Measurements from ENCODE around the gene PRDX5.

Gene PRDX5

DNA sequence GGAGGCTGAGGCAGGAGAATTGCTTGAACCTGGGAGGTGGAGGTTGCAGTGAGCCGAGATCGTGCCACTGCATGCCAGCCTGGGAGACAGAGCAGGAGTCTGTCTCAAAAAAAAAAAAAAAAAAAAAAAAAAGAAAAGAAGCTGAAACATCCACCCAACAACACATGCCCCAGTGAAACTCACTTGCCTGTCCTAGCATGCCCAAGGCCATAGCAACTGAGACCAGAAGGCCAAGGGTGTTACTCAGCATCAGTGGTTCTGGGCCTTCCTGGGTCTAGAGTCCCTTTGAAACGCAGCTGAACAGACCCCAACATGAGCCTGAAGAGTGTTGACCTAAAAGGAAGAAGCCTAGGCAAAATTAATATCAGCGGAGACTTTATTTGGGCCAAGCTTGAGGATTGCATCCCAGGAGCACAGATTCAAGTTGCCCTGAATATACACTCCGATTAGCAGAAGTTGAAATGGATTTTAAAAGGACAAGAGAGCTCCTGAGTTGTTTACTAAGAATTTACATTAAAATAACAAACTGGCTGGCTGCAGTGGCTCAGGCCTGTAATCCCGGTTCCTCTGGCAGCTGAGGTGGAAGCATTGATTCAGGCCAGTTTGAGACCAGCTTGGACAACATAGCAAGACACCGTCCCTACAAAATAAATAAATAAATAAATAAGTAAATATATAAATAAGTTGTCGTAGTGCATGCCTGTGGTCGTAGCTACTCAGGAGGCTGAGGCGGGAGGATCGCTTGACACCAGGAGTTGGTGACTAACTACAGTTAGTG lies 7.0 kb downstream of the PRDX5 start:
- DNase-seq (ENCODE audit: low read depth in 2 of 2) = no peak

DNA sequence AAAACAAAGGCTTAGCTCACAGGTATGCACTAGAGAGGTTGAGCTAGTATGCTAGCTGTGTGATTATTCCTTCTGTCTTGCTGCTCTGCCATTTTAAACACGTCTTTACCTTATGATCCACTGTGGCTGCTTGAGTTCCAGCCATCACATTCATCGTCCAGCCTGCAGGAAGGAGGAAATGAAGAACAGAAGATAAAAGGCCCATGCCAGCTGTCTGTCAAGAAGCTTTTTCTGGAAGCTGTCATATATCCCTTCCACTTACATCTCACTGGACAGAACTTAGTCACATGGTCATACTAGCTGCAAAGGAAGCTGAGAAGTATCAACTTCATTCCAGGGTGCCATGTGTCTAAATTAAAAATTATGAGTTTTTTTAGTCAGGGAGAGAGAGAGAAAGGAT lies 9.5 kb downstream of the PRDX5 start:
- DNase-seq (ENCODE audit: low read depth in 2 of 2) = no peak

DNA sequence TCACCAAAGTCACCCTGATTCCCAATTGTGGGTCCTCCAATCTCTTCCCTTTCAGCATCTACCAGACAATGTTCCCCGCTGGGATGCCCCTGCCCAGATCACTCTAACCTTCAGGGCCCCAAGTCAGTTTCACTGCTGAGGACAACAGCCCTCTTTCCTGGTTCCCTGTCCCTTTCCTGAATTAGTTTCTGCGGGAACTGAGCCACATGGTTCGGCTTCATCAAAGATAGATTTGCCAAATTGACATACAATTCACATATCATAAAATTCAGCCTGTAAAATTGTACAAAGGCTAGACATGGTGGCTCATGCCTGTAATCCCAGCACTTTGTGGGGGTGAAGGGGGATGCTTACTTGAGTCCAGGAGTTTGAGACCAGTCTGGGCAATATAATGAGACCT lies 10.1 kb downstream of the PRDX5 start:
- DNase-seq (ENCODE audit: low read depth in 2 of 2) = no peak

DNA sequence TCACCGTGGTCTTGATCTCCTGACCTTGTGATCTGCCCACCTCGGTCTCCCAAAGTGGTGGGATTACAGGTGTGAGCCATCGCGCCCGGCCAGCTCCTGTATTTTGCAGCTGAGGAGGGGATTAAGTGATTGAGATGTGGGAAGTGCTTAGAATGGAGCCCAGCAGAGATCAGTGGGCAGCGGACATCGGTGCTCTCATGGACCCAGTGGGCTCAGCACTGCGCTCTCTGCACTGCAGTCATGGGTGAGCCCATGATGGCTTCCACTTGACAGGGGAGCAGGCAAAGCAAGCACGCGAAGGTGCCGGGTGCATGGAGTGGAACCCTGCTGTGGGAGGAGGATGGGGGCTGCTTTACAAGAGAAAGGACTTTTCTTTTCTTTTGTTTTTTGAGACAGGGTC lies 13.0 kb downstream of the PRDX5 start:
- DNase-seq (ENCODE audit: low read depth in 2 of 2) = no peak

DNA sequence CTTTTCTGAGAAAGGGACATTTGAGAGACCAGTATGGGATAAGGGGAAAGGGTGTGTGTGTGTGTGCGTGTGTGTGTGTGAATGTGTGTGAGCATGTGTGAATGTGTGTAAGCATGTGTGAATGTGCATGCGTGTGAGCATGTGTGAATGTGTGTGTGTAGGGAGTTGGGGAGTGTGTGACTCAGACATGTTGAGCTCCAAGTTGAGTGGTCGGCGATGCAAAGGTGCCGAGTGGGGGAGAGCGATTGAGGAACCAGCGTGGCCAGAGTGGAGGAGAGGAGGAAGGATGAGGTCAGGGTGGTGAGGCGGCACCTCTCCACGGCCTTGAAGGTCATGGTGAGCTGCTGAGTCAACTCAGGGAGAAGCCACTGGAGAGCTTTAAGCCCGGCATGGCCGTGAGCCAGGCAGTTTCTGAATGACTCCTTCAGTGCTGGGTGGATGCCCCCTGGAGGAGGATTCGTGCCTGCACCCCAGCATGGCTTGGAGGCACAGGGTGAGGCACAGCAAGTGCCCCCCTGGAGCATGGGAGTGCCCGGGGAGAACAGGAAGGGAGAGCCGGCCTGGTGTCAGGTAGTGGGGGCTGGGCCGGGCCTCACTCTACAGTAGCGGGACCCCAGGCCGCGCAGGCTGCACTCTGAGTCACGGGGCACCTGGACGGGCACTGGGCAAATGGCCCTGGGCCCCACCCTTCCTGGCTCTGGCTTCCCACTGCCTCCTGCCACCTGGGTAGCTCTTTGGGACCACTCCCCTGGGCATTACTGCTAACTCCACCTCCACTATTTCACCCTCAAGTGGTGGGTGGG lies 13.8 kb downstream of the PRDX5 start:
- peak in 1 of 2 donors; percentile 40 for DNase-seq (ENCODE audit: low read depth in 2 of 2)

DNA sequence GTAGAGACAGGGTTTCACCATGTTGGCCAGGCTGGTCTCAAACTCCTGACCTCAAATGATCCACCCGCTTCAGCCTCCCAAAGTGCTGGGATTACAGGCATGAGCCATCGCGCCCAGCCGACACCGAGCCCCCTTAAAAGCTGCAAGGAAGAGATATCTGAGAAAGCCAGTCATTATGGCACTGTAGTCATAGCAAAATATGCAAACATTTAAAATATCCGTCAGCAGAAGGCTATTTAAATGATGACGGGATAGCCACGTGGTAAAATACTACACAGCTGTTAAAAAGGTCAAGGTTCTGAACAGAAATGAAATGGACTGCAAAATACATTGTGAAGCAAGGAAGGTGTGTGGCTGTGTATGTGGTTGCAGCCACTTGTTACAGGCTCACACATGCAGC lies 15.6 kb downstream of the PRDX5 start:
- no peak for DNase-seq (ENCODE audit: low read depth in 2 of 2)

DNA sequence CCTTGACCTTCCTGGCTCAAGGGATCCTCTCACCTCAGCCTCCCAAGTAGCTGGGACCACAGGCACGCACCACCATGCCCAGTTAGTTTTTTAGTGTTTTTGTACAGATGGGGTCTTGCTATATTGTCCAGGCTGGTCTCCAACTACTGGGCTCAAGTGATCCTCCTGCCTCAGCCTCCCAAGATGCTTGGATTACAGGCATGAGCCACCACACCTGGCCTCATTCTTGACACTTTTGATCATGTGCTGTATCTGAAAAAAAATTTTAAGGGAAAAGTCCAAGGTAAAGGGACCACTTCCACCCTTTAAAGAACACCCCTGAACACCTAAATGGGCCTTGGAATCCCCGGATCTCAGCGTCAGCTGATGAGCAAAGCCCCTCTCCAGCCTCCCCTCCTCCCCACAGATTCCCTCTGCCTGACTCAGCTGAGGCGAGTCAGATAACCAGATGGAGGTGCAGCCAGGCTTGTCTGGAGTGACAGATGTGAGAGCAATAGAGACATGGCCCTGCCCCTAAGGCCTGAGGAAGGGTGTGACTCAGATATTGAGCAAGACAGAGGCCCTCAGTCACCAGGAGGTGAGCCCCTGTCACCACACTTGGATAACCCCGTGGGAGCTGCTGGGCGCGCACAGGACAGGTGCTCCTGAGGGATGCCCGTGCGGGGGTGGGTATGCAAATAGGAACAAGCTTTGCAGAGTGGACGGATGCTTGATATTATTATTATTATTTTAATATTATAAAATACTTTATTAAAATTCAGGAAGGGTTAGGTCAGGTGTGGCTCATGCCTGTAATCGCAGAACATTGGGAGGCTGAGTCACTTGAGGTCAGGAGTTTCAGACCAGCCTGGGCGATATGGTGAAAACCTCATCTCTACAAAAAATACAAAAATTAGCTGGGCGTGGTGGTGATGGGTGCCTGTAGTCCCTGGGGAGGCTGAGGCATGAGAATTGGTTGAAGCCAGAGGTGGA lies 17.1 kb downstream of the PRDX5 start:
- no peak for DNase-seq (ENCODE audit: low read depth in 2 of 2)

DNA sequence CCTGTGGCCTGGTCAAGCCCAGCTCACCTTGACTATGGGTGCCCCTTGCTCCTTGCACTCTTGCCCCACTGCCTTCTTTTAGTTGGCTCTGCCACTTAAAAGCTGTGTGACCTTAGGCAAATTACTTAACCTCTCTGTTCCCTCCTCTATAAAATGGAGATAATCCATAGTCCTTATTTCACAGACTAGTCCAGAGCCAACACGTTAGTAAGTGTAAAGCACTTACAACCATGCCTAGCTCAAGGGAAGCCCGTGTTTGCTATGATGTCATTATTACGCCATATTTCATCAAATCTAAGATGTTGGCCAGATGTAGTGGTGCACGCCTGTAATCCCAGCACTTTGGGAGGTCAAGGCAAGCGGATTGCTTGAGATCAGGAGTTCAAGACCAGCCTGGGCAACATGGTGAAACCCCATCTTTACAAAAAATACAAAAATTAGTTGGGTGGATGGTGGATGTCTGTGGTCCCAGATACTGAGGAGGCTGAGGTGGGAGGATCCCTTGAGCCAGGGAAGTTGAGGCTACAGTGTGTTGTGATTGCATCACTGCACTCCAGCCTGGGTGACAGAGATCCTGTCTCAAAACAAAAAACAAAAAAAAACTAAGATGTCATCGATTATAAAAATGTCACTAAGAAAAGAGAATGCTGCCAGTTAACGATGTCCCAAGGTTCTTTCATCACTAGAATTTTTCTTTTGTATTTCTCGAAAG lies 19.8 kb downstream of the PRDX5 start:
- DNase-seq (ENCODE audit: low read depth in 2 of 2) = no peak

DNA sequence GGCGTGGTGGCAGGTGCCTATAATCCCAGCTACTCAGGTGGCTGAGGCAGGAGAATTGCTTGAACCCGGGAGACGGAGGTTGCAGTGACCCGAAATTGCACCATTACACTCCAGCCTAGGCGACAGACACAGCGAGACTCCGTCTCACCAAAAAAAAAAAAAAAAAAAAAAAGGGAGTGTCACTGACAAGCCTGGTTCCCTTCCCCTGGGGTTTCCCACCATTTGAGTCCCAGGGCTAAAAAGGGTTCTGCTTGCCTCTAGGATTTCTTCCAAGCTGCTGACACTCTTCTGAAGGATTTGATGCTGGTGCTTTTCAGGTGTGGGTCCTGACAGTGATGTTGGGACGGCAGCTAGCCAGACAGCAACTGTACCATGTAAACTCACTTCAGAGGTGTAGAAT lies 20.8 kb downstream of the PRDX5 start:
- DNase-seq (ENCODE audit: low read depth in 2 of 2) = no peak

DNA sequence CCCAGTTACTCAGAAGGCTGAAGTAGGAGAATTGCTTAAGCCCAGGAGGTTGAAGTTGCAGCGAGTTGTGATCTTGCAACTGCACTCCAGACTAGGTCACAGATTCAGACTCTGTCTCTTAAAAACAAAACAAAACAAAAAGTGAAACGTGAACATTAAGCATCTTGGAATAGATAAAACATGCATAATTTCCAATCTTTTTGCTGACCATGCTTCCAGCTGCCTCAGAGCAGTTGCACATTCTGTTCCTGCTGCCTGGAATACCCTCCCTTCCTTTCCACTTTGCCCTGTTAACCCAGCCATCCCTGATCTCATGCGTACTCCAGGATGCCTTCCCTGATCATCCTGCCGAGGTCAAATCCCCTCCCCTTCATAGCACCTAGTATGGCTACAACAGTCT lies 21.4 kb downstream of the PRDX5 start:
- DNase-seq (ENCODE audit: low read depth in 2 of 2) = no peak

DNA sequence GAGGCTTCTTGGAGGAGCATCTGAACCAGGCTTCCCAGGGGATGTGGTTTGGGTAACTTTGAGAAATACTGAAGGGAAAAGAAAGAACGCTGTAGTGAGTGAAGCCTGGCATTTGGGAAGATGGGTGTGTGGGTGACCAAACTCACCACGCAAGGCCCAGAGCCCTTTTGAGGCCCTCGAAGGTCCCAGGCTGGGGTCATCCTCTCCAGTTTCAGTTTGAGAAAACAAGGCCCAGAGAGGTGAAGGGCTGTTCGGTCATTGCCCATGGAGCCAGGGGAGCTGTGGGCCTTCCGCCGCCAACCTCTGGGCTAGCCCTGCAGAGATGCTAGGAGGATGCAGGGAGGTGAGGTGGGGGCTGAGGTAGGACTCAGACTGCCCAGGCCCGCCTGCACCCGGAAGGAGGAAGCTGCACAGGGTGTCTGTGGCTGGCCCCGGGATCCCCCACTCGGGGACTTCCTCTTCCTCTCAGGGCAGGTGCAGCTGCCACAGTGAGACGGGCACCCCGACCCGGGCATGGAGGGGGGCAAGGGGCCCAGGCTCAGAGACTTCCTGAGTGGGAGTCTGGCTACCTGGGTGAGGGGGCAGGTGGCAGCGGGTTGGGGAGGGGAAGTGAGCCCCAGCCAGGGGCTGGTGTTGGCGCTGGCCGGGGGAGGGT lies 22.0 kb downstream of the PRDX5 start, which contains the start of gene CCDC88B:
Gene CCDC88B (plus strand): TSS at position 451 of the 655 bp plus-strand sequence. CDS start 63 bp downstream, at position 514.
- DNase-seq (ENCODE audit: low read depth in 2 of 2) = peak; percentile 58 to 78

DNA sequence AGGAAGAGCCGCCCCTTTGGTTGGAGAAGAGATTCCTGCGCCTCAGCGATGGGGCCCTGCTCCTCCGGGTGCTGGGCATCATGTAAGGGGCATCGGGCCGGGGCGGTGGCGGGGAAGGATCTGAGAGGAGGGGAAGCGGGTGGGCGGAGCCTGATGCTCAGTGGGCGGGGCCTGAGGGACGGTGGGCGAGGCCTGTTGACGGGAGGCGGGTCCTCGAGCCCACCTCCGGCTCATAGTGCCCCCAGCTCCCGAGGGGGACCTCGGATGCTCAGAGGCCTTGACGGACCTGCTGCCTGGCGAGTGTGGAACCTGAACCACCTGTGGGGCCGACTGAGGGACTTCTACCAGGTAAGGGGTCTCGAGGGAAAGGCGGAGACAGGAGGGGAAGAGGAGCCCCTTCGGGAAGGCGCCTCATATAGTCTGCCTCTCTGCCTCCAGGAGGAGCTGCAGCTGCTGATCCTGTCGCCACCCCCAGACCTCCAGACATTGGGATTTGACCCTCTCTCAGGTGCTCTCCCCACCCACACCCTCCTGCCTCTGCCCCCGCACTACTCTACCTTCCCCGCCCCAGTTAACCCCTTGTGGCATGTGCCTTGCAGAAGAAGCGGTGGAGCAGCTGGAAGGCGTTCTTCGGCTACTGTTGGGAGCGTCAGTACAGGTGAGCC lies 22.9 kb downstream of the PRDX5 start:
- DNase-seq (ENCODE audit: low read depth in 2 of 2) = peak; percentile 35 to 71

DNA sequence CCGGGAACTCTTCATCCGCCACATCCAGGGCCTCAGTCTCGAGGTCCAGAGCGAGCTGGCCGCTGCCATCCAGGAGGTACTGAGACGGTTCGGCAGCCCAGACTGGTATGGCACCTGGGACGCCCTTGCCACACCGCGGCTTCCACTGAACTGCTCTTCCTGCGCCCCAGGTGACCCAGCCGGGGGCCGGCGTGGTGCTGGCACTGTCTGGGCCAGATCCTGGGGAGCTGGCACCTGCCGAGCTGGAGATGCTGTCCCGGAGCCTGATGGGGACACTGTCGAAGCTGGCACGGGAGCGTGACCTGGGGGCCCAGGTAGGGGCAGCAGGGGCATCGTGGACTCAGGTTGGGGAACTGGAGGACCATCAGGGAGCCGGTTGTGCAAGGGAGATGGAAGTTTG lies 23.5 kb downstream of the PRDX5 start:
- DNase-seq (ENCODE audit: low read depth in 2 of 2) = no peak

DNA sequence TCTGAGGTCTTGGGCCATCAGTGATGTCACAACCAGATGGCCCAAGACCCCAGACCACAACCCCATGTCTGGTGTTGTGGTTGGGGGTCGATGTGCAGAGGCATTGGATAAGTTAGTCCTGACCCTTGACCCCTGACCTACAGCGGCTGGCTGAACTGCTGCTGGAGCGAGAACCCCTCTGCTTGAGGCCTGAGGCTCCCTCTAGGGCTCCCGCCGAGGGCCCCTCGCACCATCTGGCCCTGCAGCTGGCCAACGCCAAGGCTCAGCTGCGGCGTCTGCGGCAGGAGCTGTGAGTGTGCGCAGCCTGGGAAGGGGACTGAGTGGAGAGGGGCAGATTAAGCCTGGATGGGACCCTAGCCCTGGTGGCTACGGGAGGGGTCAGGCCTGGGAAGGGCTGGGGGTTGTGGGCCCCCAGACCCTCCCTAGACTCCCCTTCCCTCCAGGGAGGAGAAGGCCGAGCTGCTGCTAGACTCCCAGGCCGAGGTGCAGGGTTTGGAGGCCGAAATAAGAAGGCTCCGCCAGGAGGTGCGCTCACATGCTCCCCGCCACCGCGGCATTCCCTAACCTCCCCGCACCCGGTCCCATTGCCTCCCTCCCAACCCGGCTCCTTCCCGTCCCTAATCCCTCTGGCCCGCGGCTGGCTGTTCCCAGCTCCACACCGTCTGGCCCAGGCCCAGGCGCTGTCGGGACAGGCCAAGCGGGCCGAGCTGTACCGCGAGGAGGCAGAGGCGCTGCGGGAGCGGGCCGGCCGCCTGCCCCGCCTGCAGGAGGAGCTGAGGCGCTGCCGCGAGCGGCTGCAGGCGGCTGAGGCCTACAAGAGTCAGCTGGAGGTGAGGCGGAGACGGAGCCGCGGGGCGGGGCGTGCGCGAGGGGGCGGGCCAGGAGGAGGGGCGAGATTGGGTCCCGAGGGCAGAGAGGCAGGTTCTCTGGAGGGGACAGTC lies 24.2 kb downstream of the PRDX5 start:
- peak; percentile 73 to 91 for DNase-seq (ENCODE audit: low read depth in 2 of 2)

DNA sequence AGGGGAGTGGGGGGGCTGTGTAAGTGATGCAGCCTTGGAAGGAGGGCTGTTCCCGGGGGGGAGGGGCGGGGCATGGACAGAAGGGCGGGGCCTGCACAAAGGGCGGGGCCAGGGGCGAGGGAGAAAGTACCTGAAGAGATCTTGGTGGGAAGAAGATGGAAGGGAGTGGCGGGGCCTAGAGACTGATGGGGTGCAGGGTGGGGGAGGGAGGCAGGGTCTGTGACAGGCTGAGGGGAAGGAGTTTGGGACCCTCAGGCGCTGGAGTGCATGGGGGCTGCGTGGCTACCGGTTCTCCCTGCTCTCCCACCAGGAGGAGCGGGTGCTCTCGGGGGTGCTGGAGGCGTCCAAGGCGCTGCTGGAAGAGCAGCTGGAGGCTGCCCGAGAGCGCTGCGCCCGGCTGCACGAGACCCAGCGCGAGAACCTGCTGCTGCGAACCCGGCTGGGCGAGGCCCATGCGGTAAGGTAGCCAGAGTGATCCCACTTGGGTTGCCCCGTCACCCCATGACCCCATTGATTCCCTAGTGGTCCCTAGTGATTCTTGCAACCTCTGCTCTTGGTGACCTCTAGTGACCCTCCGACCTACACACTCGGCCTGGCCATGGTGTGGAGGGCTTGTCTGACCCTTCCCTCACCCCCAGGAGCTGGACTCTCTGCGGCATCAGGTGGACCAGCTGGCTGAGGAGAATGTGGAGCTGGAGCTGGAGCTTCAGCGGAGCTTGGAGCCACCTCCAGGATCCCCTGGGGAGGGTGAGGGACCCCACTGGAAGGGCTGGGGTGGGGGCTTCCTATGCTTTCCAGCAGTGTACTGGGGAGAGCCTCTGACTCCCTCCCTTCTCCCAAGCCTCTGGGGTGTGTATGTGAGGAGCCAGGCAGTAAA lies 25.2 kb downstream of the PRDX5 start:
- DNase-seq (ENCODE audit: low read depth in 2 of 2) = no peak

DNA sequence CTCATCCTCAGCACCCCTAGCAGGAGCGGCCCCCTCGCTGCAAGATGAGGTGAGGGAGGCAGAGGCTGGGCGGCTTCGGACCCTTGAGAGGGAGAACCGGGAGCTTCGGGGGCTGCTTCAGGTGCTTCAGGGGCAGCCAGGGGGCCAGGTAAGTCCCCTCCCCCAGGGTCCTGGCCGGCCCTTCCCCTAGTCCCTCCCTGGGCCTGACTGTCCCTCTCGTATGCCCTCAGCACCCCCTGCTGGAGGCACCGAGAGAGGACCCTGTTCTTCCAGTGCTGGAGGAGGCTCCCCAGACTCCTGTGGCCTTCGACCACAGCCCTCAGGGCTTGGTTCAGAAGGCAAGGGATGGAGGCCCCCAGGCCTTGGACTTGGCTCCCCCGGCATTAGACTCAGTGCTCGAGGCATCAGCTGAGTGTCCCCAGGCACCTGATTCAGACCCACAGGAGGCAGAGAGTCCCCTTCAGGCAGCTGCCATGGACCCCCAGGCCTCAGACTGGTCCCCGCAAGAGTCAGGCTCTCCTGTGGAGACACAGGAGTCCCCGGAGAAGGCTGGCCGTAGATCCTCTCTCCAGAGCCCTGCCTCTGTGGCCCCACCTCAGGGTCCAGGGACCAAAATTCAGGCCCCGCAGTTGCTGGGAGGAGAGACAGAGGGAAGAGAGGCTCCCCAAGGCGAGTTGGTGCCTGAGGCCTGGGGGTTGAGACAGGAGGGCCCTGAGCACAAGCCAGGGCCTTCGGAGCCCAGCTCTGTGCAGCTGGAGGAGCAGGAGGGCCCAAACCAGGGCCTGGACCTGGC lies 26.0 kb downstream of the PRDX5 start:
- DNase-seq (ENCODE audit: low read depth in 2 of 2) = no peak

DNA sequence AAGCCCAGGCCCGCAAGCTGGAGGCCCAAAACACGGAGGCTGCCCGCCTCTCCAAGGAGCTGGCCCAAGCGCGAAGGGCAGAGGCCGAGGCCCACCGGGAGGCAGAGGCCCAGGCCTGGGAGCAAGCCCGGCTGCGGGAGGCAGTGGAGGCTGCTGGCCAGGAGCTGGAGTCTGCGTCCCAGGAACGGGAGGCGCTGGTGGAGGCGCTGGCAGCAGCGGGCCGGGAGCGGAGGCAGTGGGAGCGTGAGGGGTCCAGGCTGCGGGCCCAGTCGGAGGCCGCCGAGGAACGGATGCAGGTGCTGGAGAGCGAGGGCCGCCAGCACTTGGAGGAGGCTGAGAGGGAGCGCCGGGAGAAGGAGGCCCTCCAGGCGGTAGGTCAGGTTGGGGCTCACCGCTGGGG lies 26.9 kb downstream of the PRDX5 start:
- no peak for DNase-seq (ENCODE audit: low read depth in 2 of 2)
